K562 (cell line): ENCODE data around the gene TK1. TPM values are rescaled to one million over a fixed set of nuclear protein-coding genes. Genes with fewer than 3 reads are reported as not detected.

Experiments
- BCL6 ChIP-seq: fragments of 250-450 bp; sonication (Bioruptor Pico); IDR thresholded peaks from 2 replicates; pipeline ENCODE4 v1.4.0; 2020
- ELF1 ChIP-seq: fragments of 200-800 bp; sonication (Bioruptor generic); IDR thresholded peaks from 2 replicates; pipeline ENCODE4 v1.6.1; 2016; ENCODE audit warnings: missing genetic modification characterization, missing compliant biosample characterization
- ESRRA ChIP-seq: fragments of 450-650 bp; IDR thresholded peaks from 2 replicates; pipeline ENCODE4 v1.6.1; 2014; ENCODE audit warnings: low read depth, mild to moderate bottlenecking, moderate library complexity, borderline replicate concordance
- GATA2 ChIP-seq: sonication (generic); formaldehyde crosslinking; IDR thresholded peaks from 2 replicates; pipeline ENCODE4 v1.4.0; 2020; ENCODE audit warnings: mild to moderate bottlenecking, missing genetic modification reagents
- HEY1 ChIP-seq: fragments of 250-450 bp; sonication (Bioruptor Pico); IDR thresholded peaks from 2 replicates; pipeline ENCODE4 v1.5.0; 2020; ENCODE audit warnings: mild to moderate bottlenecking, moderate library complexity, borderline replicate concordance
- RAD21 ChIP-seq, 2 experiments: fragments of 250-450 bp in 1 of 2; fragments of 450-650 bp in 1 of 2; sonication (Bioruptor Pico) in 1 of 2; formaldehyde crosslinking in 1 of 2; IDR thresholded peaks in 1 of 2; conservative IDR thresholded peaks in 1 of 2; 2 replicates each; pipeline versions ENCODE4 v1.4.0 to v1.8.0; 2020 to 2022; ENCODE audit warnings: mild to moderate bottlenecking in 2 of 2, moderate library complexity in 1 of 2
- RREB1 ChIP-seq: fragments of 250-450 bp; sonication (Bioruptor Pico); IDR thresholded peaks from 2 replicates; pipeline ENCODE4 v1.4.0; 2020
- UBTF ChIP-seq, 2 experiments: IDR thresholded peaks; 2 replicates each; pipeline ENCODE4 v1.6.1; 2012; ENCODE audit warnings: improper control_type of control experiment in 2 of 2, low read depth in 2 of 2, low read length in 2 of 2, borderline replicate concordance in 1 of 2
- ZNF280A ChIP-seq: fragments of 450-650 bp; IDR thresholded peaks from 2 replicates; pipeline ENCODE4 v1.6.1; 2018; ENCODE audit warnings: mild to moderate bottlenecking, low read depth; ENCODE audit not compliant: partially characterized antibody
- ZNF398 ChIP-seq: fragments of 250-450 bp; sonication (Bioruptor Pico); IDR thresholded peaks from 2 replicates; pipeline ENCODE4 v1.8.0; 2021; ENCODE audit warnings: moderate library complexity, mild to moderate bottlenecking, inconsistent platforms
- ZNF41 ChIP-seq: fragments of 250-450 bp; sonication (Bioruptor Pico); conservative IDR thresholded peaks from 2 replicates; pipeline ENCODE4 v1.4.0; 2020; ENCODE audit warnings: mild to moderate bottlenecking
- polyA plus RNA-seq, 8 experiments: library from polyadenylated mRNA; depleted of rRNA in 4 of 8; stranded (reverse) in 5 of 8; unstranded in 3 of 8; fragments of >200 nt; fragmentation: Nextera tagmentation in 2 of 8; fragmentation: Illumina TruSeq in 1 of 8; extraction: Ambion mirVana in 2 of 8; extraction: Trizol in 1 of 8; gene quantifications; 2 replicates each; pipeline versions ENCODE4 v1.2.1 to v1.2.3, GENCODE V29; 2011 to 2014; ENCODE audit warnings: inconsistent platforms in 1 of 8, missing spikeins in 1 of 8
- total RNA-seq, 7 experiments: library from RNA; depleted of rRNA in 6 of 7; stranded (reverse); fragments of >200 nt in 6 of 7; fragmentation: Illumina TruSeq in 2 of 7; extraction: Trizol in 2 of 7; gene quantifications; 2 replicates each; pipeline versions ENCODE4 v1.2.1 to v1.2.3, GENCODE V29; 2011 to 2021; ENCODE audit warnings: low replicate concordance in 1 of 7

The TK1 gene
- total and polyA plus RNA-seq, 9 of the 15 experiments (the other 6 are each of a cell fraction or from before 2014, with no cell fraction given) = 8.4 to 280 (median 103) TPM

- TF ChIP-seq RREB1 (CRISPR knock-in tag) (no peak), RAD21 (CRISPR knock-in tag; conservative IDR thresholded peaks at IDR 0.05 in 1 of 2, IDR thresholded peaks at IDR 0.05 in 1 of 2) (peak; percentile 41 to 73; a peak in 3 of 4 replicates), HEY1 (CRISPR knock-in tag) (no peak), BCL6 (no peak), ZNF41 (no peak), ELF1 (tag) (no peak), UBTF (IDR thresholded peaks at IDR 0.05; ENCODE audit: borderline replicate concordance in 1 of 2, low read depth in 2 of 2, low read length in 2 of 2) (no peak), ESRRA (0 out of 2 replicates have a peak, but pooled peaks have one; percentile 57), GATA2 (no peak), ZNF280A (no peak), ZNF398 (CRISPR knock-in tag) (no peak)
These were observed 52.6 kb downstream of the TK1 start (continued) for GRCh38 chr17:78133971-78134898.
